ENCODE results near the gene RBMS1. TPM values are rescaled to one million over a fixed set of nuclear protein-coding genes. Genes with fewer than 3 reads are reported as not detected.

The RBMS1 gene
- total RNA-seq, 1 experiment from 2014 or later: 77.5 TPM

DNA sequence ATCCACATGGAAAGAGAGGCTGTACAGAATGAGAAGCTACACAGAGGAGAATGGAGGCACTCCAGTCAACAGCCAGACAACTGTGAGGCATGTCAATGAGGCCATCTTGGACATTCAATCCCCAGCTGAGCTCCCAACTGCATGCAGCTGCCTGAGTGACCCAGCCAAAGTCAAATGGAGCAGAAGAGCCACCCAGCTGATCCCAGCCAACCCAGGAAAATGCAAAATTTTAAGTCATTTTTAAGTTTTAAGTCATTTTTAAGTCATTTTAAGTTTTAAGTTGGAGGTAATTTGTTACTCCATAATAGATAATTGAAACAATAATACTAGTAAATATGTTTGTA, 63.6 kb downstream of the RBMS1 start:
- H2BK12ac ChIP-seq (ENCODE audit: insufficient read length, low read depth, low read length): no peak overlapping the region
- peaks cover 11 to 17% of the 10 kb centered on the region in 2 experiments for H3K4me1 Mint-ChIP-seq
- H3K36me3 Mint-ChIP-seq (ENCODE audit: insufficient read depth in 1 of 3, low read depth in 3 of 3): peaks cover 8 to 22% (median 16%) of the 10 kb centered on the region in 3 experiments
- no peak overlapping the region for H3K27ac Mint-ChIP-seq
- H3K27ac ChIP-seq (ENCODE audit: insufficient read length, low read depth, low read length): no peak overlapping the region
- no peak overlapping the region for H3K18ac ChIP-seq (ENCODE audit: insufficient read length, low read depth, low read length)
- peaks cover 8 to 12% of the 10 kb centered on the region in 2 experiments for H3K9me3 Mint-ChIP-seq
- no peak overlapping the region for H3K9ac ChIP-seq (ENCODE audit: extremely low read depth, insufficient read length, low read length)
- no peaks in the 10 kb centered on the region for H3K23me2 ChIP-seq (ENCODE audit: insufficient read length, low read depth, low read length, poor library complexity, severe bottlenecking)
- H3K79me2 ChIP-seq (ENCODE audit: insufficient read depth, low read length): no peaks in the 10 kb centered on the region
- H3K4me2 ChIP-seq (ENCODE audit: insufficient read depth, insufficient read length, low read length): no peak overlapping the region
- no peaks in the 10 kb centered on the region for H3K27me3 ChIP-seq (ENCODE audit: insufficient read depth, low read length)
- H3K4me3 Mint-ChIP-seq: no peak overlapping the region
- H2BK5ac ChIP-seq (ENCODE audit: insufficient read length, low read length): no peak overlapping the region
- TF ChIP-seq, protein P1, sequence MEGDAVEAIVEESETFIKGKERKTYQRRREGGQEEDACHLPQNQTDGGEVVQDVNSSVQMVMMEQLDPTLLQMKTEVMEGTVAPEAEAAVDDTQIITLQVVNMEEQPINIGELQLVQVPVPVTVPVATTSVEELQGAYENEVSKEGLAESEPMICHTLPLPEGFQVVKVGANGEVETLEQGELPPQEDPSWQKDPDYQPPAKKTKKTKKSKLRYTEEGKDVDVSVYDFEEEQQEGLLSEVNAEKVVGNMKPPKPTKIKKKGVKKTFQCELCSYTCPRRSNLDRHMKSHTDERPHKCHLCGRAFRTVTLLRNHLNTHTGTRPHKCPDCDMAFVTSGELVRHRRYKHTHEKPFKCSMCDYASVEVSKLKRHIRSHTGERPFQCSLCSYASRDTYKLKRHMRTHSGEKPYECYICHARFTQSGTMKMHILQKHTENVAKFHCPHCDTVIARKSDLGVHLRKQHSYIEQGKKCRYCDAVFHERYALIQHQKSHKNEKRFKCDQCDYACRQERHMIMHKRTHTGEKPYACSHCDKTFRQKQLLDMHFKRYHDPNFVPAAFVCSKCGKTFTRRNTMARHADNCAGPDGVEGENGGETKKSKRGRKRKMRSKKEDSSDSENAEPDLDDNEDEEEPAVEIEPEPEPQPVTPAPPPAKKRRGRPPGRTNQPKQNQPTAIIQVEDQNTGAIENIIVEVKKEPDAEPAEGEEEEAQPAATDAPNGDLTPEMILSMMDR (conservative IDR thresholded peaks at IDR 0.05): no peak
- no peak overlapping the region for H2BK15ac ChIP-seq (ENCODE audit: low read depth, low read length)
- H2BK20ac ChIP-seq (ENCODE audit: low read depth, low read length, poor library complexity, severe bottlenecking): no peak overlapping the region
- no peak overlapping the region for H3K14ac ChIP-seq (ENCODE audit: insufficient read depth, low read length)
- no peaks in the 10 kb centered on the region for H3K4me1 ChIP-seq (ENCODE audit: insufficient read depth, low read length)
- no peak overlapping the region for H4K8ac ChIP-seq (replicated peaks; ENCODE audit: insufficient read length, low read depth, low read length)
- no peak for DNase-seq
- H3K23ac ChIP-seq (ENCODE audit: insufficient read length, low read depth, low read length): no peak overlapping the region
- no peak overlapping the region for H3T11ph ChIP-seq (ENCODE audit: low read length)
- no peak overlapping the region for H2AK5ac ChIP-seq (ENCODE audit: insufficient read length, low read length)
- no peak overlapping the region for H4K5ac ChIP-seq (ENCODE audit: insufficient read length, low read depth, low read length)
- no peaks in the 10 kb centered on the region for H4K20me1 ChIP-seq (ENCODE audit: control insufficient read depth, insufficient read depth, insufficient read length)
- H3K56ac ChIP-seq (ENCODE audit: insufficient read length, low read depth, low read length): no peak overlapping the region
- H3K9me3 ChIP-seq (ENCODE audit: control insufficient read depth, low read depth, low read length): peaks cover 6% of the 10 kb centered on the region
- no peaks in the 10 kb centered on the region for H3K79me1 ChIP-seq (ENCODE audit: insufficient read depth, low read depth, low read length, poor library complexity, severe bottlenecking)
- no peak overlapping the region for H2BK120ac ChIP-seq (ENCODE audit: low read depth, low read length, poor library complexity, severe bottlenecking)
- no peak overlapping the region for H2AFZ ChIP-seq (ENCODE audit: low read length)
- no peaks in the 10 kb centered on the region for H3K27me3 Mint-ChIP-seq (ENCODE audit: low read depth)
- no peak overlapping the region for H3K4ac ChIP-seq (ENCODE audit: low read depth, low read length)
- no peak overlapping the region for H4K91ac ChIP-seq (ENCODE audit: insufficient read length, low read depth, low read length)

Measured in H9 (cell line).